Heart left ventricle (tissue), 16 donors: ENCODE results near the gene CSNK1D. TPM values are rescaled to one million over a fixed set of nuclear protein-coding genes. Genes with fewer than 3 reads are reported as not detected.

Experiments
- ATAC-seq, 4 donors: fragments of 200-7000 bp; cut with Tn5 transposase; one replicate each; pipeline ENCODE4 v1.9.1; 2020 to 2022; ENCODE audit warnings: moderate library complexity in 4 of 4, mild to moderate bottlenecking in 3 of 4, moderate number of reproducible peaks in 1 of 4
- DNase-seq, 5 donors: peaks; one replicate each; pipeline ENCODE4 v3.0.0-alpha.2; 2020
- H3K27ac ChIP-seq, 12 donors: fragments of 200-600 bp; sonication (generic) in 4 of 12; one replicate each; pipeline versions ENCODE4 v1.5.0 to v1.8.0; 2016 to 2022; ENCODE audit warnings: mild to moderate bottlenecking in 2 of 12
- H3K27me3 ChIP-seq, 9 donors: fragments of 200-600 bp; sonication (generic) in 2 of 9; one replicate each; pipeline versions ENCODE4 v1.5.1 to v1.8.0; 2016 to 2022; ENCODE audit warnings: mild to moderate bottlenecking in 3 of 9
- H3K36me3 ChIP-seq, 9 donors: fragments of 200-600 bp; sonication (generic) in 2 of 9; one replicate each; pipeline versions ENCODE4 v1.5.0 to v1.8.0; 2018 to 2022; ENCODE audit warnings: mild to moderate bottlenecking in 2 of 9
- H3K4me1 ChIP-seq, 12 donors: fragments of 200-600 bp; sonication (generic) in 4 of 12; one replicate each; pipeline versions ENCODE4 v1.5.0 to v1.8.0; 2016 to 2022; ENCODE audit warnings: mild to moderate bottlenecking in 3 of 12
- H3K4me3 ChIP-seq, 12 donors: fragments of 200-600 bp; sonication (generic) in 4 of 12; one replicate each; pipeline versions ENCODE4 v1.5.0 to v1.8.0; 2017 to 2022; ENCODE audit warnings: mild to moderate bottlenecking in 9 of 12, moderate library complexity in 4 of 12
- H3K9me3 ChIP-seq, 12 donors: fragments of 200-600 bp; sonication (generic) in 4 of 12; one replicate each; pipeline versions ENCODE4 v1.5.0 to v1.8.0; 2016 to 2022; ENCODE audit warnings: mild to moderate bottlenecking in 1 of 12
- CTCF ChIP-seq, 12 donors: fragments of 200-600 bp; sonication (generic) in 4 of 12; IDR thresholded peaks; one replicate each; pipeline versions ENCODE4 v1.5.0 to v1.8.0; 2018 to 2022; ENCODE audit warnings: antibody characterized with exemption in 12 of 12, mild to moderate bottlenecking in 5 of 12
- POLR2A ChIP-seq, 2 donors: fragments of 450-650 bp; IDR thresholded peaks; one replicate each; pipeline ENCODE4 v1.6.1; 2017; ENCODE audit warnings: antibody characterized with exemption in 2 of 2, mild to moderate bottlenecking in 2 of 2, moderate library complexity in 2 of 2
- WGBS, 4 donors: extraction: QIAGEN DNeasy Blood & Tissue Kit in 2 of 4; methylation state at CpG; one replicate each; pipeline versions ENCODE4 v1.1.5 to v1.1.7; 2013 to 2018; 5-methylcytosine and 5-hydroxymethylcytosine counted together
- intact Hi-C, 10 donors: fragments of 100-400 bp; cut with DNase I; formaldehyde crosslinking; loops; one replicate each; pipeline versions ENCODE4 v1.11.1 to v1.14.2; 2022
- polyA plus RNA-seq, 2 donors: library from polyadenylated mRNA; stranded (reverse); fragments of 200-250 nt; gene quantifications; one replicate each; pipeline ENCODE4 v1.2.3, GENCODE V29; 2013
- total RNA-seq, 9 donors: library from RNA; depleted of rRNA in 2 of 9; stranded (reverse); fragments of >200 nt in 2 of 9; fragmentation: NEBNext Ultra II Directional in 3 of 9; extraction: Animal tissue kit (Norgen Biotek cat#: 25700) in 3 of 9; gene quantifications; one replicate each; pipeline versions ENCODE4 v1.1.0 to v1.2.4, GENCODE V29; 2016 to 2023
- donor health status: ischemic (EF 13 %, LVEDD 7.1; RV severe dilation, severe dysfunction).
- donor health status: healthy with polysubstance abuse.
- donor health status: DM: no; HTN: yes; CAD: no.
- donor health status: DM: no; HTN: no; CAD: no.
- donor health status: ischemic (EF 25% LVEDD 6.9; RV normal size, moderate dysfunction).
- donor health status: ischemic (EF 25% LVEDD 5.7; RV mildly dilated, moderate dysfunction).
- donor health status: healthy.
- donor health status: DM: yes; HTN: yes; CAD: no.
- donor health status: ischemic (EF 35%, LVEDD 5.7; RV mildly dilated, moderate dysfunction).
- donor health status: nonischemic (EF 11% LVEDD 7.7; RV severe dilation, severe dysfunction).
- donor health status: DM: yes; HTN: yes; CAD: no.
- donor health status: PGD.
- donor health status: ischemic (EF 29% LVEDD 5.4; RV normal size, mild dysfunction).
- donor health status: nonischemic (EF 23%, LVEDD 6.1; RV moderate dilation, normal function).

CSNK1D gene
- total and polyA plus RNA-seq, 11 donors = 38.4 to 88.1 (median 66.1) TPM

GRCh38 chr17:82248815-82249674 is 24.5 kb downstream of the CSNK1D start:
- 90 to 92% (median 92%) methylated on average over 48 to 54 of the region's 54 CpGs for WGBS, 4 donors
- H3K36me3 ChIP-seq = peaks cover 12 to 96% (median 94%) of the 10 kb centered on the region in 9 donors
- peak overlapping the region in 1 of 12 donors; percentile 86 for H3K27ac ChIP-seq
- no peak for TF ChIP-seq POLR2A (IDR thresholded peaks at IDR 0.05)
- no peak for TF ChIP-seq CTCF (IDR thresholded peaks at IDR 0.05)
- ATAC-seq (no peak), DNase-seq (peak in 2 of 5 donors; percentile 23 to 57)
- H3K9me3 ChIP-seq = no peaks in the 10 kb centered on the region
- intact Hi-C loops = loop anchor here in 1 of 10 donors (10.0 kb wide), 1 partner anchor 46 kb away; no protein-coding TSS in a partner anchor
- H3K4me1 ChIP-seq = peaks cover 15 to 42% (median 25%) of the 10 kb centered on the region in 12 donors
- no peaks in the 10 kb centered on the region for H3K27me3 ChIP-seq
- no peak overlapping the region for H3K4me3 ChIP-seq

GRCh38 chr17:82247856-82248671 is 25.4 kb downstream of the CSNK1D start:
- peak overlapping the region in 7 of 12 donors; percentile 41 to 86 (median 73) for H3K27ac ChIP-seq
- no peaks in the 10 kb centered on the region for H3K27me3 ChIP-seq
- intact Hi-C loops = loop anchor here in 1 of 10 donors (10.0 kb wide), 1 partner anchor 47 kb away; no protein-coding TSS in a partner anchor
- peaks cover 9 to 100% (median 97%) of the 10 kb centered on the region in 9 donors for H3K36me3 ChIP-seq
- H3K9me3 ChIP-seq = no peaks in the 10 kb centered on the region
- TF ChIP-seq CTCF (IDR thresholded peaks at IDR 0.05) = no peak
- TF ChIP-seq POLR2A (IDR thresholded peaks at IDR 0.05) = no peak
- H3K4me3 ChIP-seq = no peak overlapping the region
- peak in 1 of 5 donors; percentile 32 for DNase-seq
- H3K4me1 ChIP-seq = peaks cover 15 to 49% (median 32%) of the 10 kb centered on the region in 12 donors
- 87 to 88% (median 88%) methylated on average over 28 of the region's 28 CpGs for WGBS, 4 donors
- ATAC-seq = no peak

GRCh38 chr17:82247182-82247823 is 26.2 kb downstream of the CSNK1D start:
- ATAC-seq (no peak), DNase-seq (peak in 2 of 5 donors; percentile 23 to 42)
- WGBS, 4 donors = 51 to 61% (median 55%) methylated on average over 22 of the region's 22 CpGs
- TF ChIP-seq CTCF (IDR thresholded peaks at IDR 0.05) (no peak), POLR2A (IDR thresholded peaks at IDR 0.05) (no peak)
- intact Hi-C loops = loop anchor here in 1 of 10 donors (10.0 kb wide), 1 partner anchor 47 kb away; no protein-coding TSS in a partner anchor
- Histone ChIP-seq H3K36me3 (peaks cover 9 to 100% (median 90%) of the 10 kb centered on the region in 9 donors), H3K27ac (peak overlapping the region in 10 of 12 donors; percentile 34 to 86 (median 68)), H3K9me3 (no peaks in the 10 kb centered on the region), H3K4me3 (peak overlapping the region in 1 of 12 donors; percentile 12), H3K4me1 (peaks cover 20 to 56% (median 39%) of the 10 kb centered on the region in 12 donors), H3K27me3 (no peaks in the 10 kb centered on the region)
